Progenitor cell of endocrine pancreas (in vitro differentiated cells): ENCODE measurements around the gene NBAS. TPM values are rescaled to one million over a fixed set of nuclear protein-coding genes. Genes with fewer than 3 reads are reported as not detected.

Source experiments
- DNase-seq: peaks from one replicate; pipeline ENCODE4 v3.0.0; 2021; ENCODE audit warnings: low spot score; ENCODE audit not compliant: unreplicated experiment
- H3K27ac Mint-ChIP-seq: 2 replicates; pipeline ENCODE4 v1.8.0; 2021; ENCODE audit warnings: mild to moderate bottlenecking, moderate library complexity, mixed read lengths
- H3K27me3 Mint-ChIP-seq: 2 replicates; pipeline ENCODE4 v1.8.0; 2021; ENCODE audit warnings: mixed read lengths
- H3K36me3 Mint-ChIP-seq: 2 replicates; pipeline ENCODE4 v1.8.0; 2022; ENCODE audit warnings: mixed read lengths; ENCODE audit not compliant: insufficient read depth
- H3K4me1 Mint-ChIP-seq: 2 replicates; pipeline ENCODE4 v1.8.0; 2021; ENCODE audit warnings: low read depth, mixed read lengths
- H3K4me3 Mint-ChIP-seq: 2 replicates; pipeline ENCODE4 v1.8.0; 2021; ENCODE audit warnings: low read depth, mild to moderate bottlenecking, moderate library complexity, mixed read lengths
- H3K9me3 Mint-ChIP-seq: 2 replicates; pipeline ENCODE4 v1.8.0; 2021; ENCODE audit warnings: low read depth, mixed read lengths
- CTCF ChIP-seq: fragments of 200-600 bp; sonication (generic); IDR thresholded peaks from one replicate; pipeline ENCODE4 v1.5.0; 2021; ENCODE audit warnings: antibody characterized with exemption, mild to moderate bottlenecking; ENCODE audit not compliant: unreplicated experiment
- total RNA-seq: library from RNA; stranded (reverse); gene quantifications from 2 replicates; pipeline ENCODE4 v1.2.1, GENCODE V29; 2021

Gene NBAS
- total RNA-seq, 1 donor from 2014 or later, result 63.0 TPM

GRCh38 chr2:15160201-15160991 lies 400.7 kb downstream of the NBAS start:
- Mint-ChIP-seq H3K36me3 (no peaks in the 10 kb centered on the region), H3K9me3 (no peaks in the 10 kb centered on the region), H3K4me1 (peaks cover 23% of the 10 kb centered on the region), H3K4me3 (no peak overlapping the region), H3K27me3 (no peaks in the 10 kb centered on the region), H3K27ac (no peak overlapping the region)
- no peak for DNase-seq
- no peak for TF ChIP-seq CTCF

GRCh38 chr2:15159751-15160177 lies 401.4 kb downstream of the NBAS start:
- H3K4me3 Mint-ChIP-seq, result no peak overlapping the region
- no peaks in the 10 kb centered on the region for H3K27me3 Mint-ChIP-seq
- no peaks in the 10 kb centered on the region for H3K36me3 Mint-ChIP-seq
- H3K9me3 Mint-ChIP-seq, result no peaks in the 10 kb centered on the region
- peak; percentile 47 for TF ChIP-seq CTCF
- H3K27ac Mint-ChIP-seq, result no peak overlapping the region
- no peak for DNase-seq
- H3K4me1 Mint-ChIP-seq, result peaks cover 23% of the 10 kb centered on the region

- H3K36me3 Mint-ChIP-seq, result no peaks in the 10 kb centered on the region
- H3K27me3 Mint-ChIP-seq, result no peaks in the 10 kb centered on the region
These were observed 401.9 kb downstream of the NBAS start for GRCh38 chr2:15159206-15159605.

DNA sequence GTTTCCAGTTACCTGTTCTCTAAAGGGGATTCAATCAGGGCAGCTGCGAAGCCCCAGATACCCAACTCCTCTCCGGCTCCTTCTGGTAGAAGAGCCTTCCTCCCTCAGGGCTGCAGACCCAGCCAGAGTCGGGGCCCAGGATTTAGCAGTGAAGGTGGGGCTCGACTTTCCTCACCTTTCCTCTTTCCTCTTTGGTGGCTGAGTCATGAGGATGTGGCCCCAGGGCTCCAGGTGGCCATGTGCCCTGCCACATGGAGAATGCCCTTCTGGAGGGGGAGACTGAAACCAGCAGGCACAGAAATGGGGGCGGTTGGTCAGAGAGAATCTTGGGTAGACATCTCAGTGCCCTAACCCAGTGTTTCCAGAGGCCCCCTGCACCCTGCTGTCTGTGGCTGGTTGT lies 402.6 kb downstream of the NBAS start:
- peaks cover 23% of the 10 kb centered on the region for H3K4me1 Mint-ChIP-seq
- no peaks in the 10 kb centered on the region for H3K27me3 Mint-ChIP-seq
- H3K4me3 Mint-ChIP-seq, result no peak overlapping the region
- peak overlapping the region; percentile 37 for H3K27ac Mint-ChIP-seq
- H3K9me3 Mint-ChIP-seq, result no peaks in the 10 kb centered on the region
- no peak for DNase-seq
- TF ChIP-seq CTCF, result no peak
- H3K36me3 Mint-ChIP-seq, result no peaks in the 10 kb centered on the region

More at GRCh38 chr2:15159206-15159605, 401.9 kb downstream of the NBAS start:
- TF ChIP-seq CTCF, result no peak
- Mint-ChIP-seq H3K4me3 (no peak overlapping the region), H3K4me1 (peaks cover 23% of the 10 kb centered on the region), H3K27ac (no peak overlapping the region), H3K9me3 (no peaks in the 10 kb centered on the region)
- DNase-seq, result no peak

DNA sequence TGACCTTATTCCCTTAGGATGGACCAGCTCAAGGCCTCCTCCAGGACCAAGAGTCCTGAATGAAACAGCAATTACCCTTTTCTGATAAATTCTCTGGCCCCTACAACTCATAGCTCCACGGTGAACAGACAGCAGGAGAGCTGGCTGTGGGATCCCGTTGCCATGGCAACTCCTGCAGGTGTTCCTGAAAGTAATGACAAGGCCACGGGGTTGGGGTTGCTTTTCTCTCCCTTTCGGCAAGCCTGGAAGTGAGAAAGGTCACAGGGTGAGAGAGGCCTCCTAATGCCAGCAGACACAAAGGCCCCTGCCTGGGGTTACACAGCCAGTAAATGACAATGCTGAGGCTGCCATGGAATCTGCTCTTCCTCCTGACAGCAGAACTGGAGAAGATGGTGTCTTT lies 403.0 kb downstream of the NBAS start:
- no peak for DNase-seq
- TF ChIP-seq CTCF, result no peak
- Mint-ChIP-seq H3K4me3 (no peak overlapping the region), H3K36me3 (no peaks in the 10 kb centered on the region), H3K27ac (no peak overlapping the region), H3K4me1 (peaks cover 23% of the 10 kb centered on the region), H3K9me3 (no peaks in the 10 kb centered on the region), H3K27me3 (no peaks in the 10 kb centered on the region)
